ENCODE data around the gene LRRFIP1.
A peak's percentile ranks its signal among the peaks of the same experiment; 100 is the strongest.

LRRFIP1 gene

DNA sequence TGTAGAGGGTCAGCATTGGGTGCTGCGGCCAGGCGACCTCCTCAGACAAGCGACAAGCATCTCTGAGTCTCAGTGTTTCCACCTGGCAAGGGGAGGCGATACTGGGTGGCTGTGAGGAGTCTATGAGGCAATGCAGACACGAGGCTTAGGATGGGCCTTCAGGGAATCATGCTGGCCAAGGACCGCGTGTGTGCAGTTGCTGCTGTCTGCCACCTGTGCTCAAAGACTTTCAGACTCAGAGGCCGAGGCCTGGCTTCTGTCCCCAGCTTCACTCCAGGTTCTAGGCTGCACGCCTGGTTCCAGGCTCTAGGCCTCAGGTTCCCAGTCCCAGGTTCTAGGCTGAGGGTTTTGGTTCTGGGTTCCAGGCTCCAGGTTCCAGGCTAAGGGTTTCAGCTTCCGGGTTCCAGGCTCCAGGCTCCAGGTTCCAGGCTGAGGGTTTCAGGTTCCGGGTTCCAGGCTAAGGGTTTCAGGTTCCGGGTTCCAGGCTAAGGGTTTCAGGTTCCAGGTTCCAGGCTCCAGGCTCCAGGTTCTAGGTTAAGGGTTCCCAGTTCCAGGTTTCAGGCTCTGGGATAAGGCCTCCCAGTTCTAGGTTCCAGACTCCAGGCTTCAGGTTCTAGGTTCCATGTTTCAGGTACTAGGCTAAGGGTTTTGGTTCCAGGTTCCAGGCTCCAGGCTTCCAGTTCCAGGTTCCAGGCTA, 14.8 kb downstream of the LRRFIP1 start:
- DNase-seq, result no peak

DNA sequence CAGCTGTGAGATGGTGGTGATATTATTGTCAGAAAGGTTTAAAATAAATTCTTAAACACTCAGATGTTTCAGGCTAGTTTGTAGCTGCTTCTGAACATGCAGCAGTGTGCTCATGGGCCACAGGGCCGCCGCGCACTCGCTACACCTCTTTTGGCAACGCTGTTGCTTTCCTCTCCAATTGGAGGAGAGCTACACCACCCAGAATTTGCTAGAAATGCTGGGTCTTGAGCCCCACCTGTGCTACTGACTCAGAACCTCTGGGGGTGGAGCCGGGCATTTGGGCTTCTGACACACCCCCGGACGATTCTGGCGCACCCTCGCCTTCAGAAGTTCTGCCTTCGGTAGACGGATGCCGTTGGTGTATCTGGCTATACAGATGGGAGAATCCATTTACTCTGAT, 15.7 kb downstream of the LRRFIP1 start:
- DNase-seq, result no peak

DNA sequence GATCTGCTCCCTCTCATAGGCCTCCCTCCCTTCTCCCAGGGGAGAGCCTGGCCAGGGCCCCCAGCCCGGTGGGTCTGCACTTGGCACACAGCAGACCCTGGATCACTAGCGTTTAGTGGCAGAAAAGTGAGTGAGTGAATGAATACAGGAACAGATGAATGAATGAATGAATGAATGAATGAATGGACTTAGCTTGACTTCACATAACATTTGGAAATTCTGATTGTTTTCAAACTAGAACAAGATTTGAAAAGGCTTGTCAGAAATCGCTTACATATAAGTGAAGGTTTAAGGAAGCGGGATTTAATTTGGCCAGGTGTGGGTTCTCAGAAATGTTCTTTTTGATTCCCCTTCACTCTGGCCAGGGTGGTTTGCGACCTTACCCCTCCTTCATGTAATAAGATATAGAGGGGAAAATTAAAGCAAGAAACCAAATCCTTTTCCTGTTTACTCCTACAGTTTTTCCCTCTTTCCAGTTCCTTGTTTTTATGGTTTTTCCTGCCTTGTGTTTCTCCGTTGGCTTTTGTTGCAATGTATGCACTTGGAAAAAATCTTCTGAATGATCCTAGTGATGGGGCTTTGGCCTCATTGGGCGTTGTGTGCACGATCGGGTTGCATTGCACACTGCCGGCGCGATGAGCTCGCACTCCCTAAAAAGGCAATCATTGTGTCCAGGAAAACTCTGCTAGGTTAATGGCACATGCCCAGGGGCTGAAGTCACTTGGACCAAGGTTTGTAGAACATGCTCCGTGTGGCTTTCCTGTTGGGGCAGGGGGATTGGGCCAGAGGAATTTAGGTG, 16.4 kb downstream of the LRRFIP1 start:
- no peak for DNase-seq

DNA sequence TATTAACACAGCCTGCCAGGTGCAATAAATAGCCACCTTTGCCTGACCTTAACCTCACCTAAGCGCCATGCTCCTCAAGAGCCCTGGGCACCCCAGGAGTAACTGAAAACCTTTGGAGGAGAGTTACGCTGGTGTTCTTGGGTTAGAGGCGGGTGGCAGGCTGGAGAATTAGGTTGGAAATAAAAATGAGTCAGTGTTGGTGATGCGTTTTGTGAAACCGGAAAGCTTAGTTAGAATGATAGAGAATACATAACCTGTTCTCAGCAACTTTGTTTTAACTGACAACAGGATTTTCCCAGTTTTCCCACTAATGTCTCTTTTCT, 17.0 kb downstream of the LRRFIP1 start:
- DNase-seq, result no peak

DNA sequence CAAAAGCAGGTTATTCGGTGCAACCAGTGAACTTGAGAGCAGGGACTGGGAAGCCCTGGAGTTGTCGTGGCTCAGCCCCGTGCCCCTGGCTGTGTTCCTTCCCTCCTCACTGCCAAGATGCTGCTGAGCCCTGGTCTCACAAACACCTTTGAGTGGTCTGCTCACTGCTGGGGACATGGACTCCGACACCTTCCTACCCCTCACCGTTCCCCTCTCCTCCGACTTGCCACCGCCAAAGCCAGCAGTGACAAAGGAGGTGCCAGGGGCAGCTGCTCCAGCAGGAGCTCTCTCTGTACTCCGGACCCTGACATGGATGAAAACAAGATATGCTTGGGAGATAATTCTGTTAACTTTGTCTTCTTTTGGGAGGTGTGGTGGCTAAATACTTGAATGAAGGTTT, 17.9 kb downstream of the LRRFIP1 start:
- no peak for DNase-seq

DNA sequence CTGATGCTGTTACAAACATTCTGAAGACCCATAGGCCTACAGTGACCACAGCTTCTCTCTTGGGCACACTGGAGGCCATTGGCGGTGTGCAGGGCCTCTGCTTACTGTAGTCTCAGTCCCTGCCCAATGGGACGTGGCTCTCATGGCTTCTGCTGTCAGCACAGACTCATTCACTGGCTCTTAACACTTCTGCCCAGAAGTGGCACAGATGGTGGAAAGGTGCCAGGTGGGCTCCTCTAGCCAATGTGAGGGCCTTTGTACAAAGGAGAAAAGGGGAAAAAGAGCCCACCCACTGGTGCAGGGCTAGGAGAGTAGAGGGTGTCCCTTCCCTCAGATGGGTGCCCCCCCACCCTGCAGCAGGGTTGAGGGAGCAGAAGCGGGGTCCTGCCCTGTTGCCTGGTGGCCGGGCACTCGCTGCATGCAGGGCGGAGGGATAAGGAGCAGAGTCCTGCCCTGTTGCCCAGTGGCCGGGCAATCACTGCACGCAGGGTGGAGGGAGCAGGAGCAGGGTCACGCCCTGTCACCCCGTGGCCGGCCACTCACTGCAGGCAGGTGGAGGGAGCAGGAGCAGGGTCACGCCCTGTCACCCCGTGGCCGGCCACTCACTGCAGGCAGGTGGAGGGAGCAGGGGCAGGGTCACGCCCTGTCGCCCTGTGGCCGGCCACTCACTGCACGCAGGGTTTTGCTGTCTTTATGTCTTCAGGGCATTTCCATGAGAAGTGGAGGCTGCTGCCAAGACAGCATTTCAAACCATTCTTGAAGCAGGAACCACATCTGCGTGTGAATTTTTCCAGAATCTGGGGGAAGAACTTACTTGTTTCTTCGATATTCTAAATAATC, 20.0 kb downstream of the LRRFIP1 start:
- no peak for DNase-seq

DNA sequence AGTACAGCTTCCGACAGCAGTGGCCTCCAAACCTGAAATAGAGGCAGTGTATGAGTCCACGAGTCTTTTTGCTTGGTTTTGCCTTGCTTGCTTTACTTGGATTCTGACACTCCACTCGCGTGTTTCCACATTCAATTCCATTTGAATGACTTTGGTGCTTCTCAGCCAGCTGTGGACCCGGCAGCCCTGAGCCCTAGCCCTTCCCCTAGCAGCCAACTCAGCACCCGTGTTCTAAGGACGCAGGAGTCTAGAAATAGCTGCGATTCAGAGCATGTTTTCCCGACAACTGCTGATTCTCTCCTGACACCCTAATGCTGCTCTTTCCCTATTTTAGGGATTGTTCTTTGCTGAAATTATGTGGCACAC, 20.6 kb downstream of the LRRFIP1 start:
- no peak for DNase-seq

DNA sequence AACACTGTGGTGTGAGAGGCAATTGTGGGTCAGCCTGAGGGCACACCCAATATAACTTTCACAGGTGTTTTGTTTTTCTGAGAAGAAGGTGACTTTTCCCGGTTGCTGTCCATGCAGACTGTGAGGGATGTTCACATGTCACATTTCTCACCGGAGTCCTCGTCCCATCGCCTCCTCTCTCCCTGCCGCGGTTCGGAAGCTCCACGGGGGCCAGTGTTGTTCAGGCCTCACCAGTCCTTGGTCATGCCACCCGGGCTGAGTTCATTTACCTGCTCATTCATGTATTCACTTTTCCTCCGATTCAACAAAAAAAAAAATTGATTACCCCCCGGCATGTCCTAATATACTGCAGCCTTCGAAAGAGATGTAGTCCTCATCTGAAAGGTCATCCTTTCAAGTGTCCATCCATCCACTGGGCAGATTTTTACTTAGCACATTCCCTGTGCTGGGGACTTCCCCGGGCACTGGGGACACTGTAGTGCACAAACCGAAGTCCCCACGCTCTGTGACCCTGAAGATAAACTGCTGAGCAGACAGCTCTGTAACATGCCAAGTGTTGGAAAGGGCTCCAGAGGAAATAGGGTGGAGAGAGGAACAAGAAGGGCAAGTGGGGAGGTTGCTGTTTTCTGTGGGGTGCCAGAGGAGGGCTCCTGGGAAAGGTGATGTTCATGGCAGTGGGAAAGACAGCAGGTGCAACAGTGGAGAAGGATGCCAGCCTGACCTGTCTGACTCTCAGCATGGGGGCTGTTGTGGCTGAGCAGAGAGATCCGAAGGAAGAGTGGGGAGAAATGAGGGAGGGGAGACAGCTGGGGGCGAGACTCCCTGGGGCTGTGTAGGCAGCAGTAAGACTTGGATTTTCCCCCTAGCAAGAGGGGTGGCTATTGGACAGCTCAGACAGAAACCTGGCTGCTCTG, 22.4 kb downstream of the LRRFIP1 start:
- DNase-seq, result no peak

DNA sequence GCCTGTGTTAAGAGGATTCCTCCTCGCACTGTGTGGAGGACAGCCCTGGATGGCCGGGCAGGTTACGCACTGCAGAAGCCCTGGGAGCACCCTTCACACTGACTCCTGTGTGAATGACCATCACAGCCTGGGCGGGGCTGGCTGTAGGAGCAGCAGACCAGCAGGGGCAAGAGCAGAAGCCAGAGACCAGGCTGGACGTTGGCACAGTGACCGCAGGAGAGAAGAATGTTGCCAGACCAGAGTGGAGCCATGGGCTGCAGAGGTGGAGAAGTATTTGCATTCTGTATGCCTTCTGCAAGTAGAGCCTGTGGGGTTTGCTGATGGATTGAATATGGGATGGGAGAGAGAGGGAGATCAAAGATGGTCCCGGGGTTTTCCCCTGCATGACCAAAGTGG, 23.1 kb downstream of the LRRFIP1 start:
- DNase-seq, result no peak

DNA sequence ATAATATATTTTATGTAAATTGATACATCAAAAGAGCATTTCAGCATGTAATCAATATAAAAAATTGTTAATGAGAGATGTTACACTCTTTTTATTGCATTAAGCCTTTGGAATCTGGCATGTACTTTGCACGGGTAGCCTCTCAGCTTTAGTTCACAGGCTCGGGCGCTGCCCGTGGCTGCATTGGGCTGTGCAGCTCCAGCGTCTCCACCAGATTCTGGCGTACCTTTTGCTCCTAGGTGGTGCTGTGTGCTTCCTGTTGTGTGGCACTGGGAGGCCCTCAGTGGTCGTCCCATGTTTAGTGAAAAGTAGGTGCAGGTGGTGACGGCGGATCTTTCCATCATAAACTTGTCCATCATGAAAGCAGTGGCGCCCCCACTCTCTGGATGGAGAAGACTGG, 24.4 kb downstream of the LRRFIP1 start:
- no peak for DNase-seq

DNA sequence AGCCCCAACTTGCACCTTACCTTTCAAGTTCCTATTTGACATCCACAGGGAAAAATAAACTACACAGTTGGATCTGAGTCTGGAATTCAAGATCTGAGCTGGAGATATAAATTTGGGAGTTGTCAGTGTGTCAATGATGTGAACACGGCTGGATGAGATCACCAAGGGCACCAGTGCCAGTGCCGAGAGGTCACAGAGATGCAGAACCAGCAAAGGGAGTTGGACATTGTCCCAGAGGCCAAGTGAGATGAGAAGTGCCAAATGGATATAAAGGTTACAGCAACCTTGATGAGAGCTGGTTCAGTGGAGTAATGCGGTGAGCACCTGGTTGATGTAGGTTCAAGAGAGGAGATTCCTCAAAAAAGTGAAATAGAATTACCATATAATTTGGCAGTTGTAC, 24.8 kb downstream of the LRRFIP1 start:
- DNase-seq, result no peak

DNA sequence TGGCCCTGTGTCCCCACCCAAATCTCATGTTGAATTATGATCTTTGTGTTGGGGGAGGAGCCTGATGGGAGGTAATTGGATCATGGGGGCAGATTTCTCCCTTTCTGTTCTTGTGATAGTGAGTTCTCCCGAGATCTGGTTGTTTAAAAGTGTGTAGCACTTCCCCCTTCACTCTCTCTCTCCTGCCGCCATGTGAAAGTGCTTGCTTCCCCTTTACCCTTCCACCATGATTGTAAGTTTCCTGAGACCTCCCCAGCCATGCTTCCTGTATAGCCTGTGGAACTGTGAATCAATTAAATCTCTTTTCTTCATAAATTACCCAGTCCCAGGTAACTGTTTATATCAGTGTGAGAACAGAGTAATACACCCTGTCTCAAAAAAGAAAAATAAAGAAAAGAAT, 25.5 kb downstream of the LRRFIP1 start:
- DNase-seq, result no peak

DNA sequence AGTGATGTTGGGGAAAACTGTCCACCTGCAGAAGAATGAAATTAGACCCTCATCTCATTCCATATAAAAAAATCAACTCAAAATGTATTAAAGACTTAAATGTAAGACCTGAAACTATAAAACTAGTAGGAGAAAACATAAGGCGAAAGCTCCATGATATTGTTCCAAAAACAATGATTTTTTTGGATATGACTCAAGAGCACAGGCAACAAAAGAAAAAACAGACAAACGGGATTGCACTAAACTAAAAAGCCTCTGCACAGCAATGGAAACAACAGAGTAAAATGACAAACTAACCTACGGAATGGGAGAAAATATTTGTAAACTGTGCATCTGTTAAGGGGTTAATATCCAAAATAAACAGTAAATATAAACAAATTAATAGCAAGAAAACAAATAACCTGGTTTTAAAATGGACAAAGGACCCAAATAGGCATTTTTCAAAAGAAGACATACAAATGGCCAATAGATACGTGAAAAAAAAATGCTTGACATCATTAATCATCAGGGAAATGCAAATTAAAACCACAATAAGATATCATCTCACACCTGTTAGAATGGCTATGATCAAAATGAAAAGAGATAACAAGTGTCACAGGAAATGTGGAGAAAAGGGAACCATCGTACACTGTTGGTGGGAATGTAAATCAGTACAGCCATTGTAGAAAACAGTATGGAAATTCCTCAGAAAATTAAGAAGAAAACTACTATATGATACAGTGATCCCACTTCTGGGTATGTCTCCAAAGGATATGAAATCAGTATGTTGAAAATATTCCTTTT, 26.6 kb downstream of the LRRFIP1 start:
- DNase-seq, result no peak

DNA sequence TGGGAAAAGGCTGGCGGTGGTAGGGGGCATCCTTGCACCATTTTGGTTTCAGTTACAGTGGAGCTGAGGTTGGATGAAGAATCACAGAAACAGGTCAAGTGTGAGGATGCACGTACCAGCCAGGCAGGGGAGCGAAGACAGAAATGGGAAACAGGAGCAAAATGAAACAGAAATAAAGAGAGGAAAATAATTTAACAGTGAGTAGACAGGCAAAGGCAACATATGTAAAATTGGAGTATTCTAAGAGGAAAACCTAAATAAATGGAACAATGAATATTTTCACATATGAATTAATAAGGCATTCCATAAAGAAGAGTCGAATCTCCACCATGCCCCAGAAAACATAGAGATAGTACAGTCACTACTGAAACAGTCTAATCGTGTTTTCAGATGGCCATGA, 29.7 kb downstream of the LRRFIP1 start:
- no peak for DNase-seq

DNA sequence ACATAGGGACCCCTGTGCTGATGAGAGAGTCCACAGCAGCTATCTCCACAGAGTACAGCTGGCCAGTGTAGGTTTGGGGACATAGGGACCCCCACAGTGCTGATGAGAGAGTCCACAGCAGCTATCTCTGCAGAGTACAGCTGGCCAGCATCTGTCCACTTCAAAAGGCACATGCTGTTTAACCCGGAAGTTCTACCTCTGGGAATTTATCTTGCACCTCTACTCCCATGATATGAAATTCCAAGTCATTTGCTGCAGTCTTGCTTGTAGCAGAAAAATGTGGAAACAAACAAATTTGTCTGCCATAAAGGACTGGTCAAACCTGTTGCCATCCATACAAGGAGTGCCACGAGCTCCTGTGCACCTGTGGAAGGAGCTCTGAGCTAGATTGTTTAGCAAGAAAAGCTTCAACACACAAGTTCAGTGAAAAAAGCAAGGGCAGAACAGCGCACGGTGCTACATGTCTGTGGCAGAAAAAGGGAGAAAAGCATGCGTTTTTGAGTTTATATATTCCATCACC, 33.1 kb downstream of the LRRFIP1 start:
- DNase-seq, result no peak

DNA sequence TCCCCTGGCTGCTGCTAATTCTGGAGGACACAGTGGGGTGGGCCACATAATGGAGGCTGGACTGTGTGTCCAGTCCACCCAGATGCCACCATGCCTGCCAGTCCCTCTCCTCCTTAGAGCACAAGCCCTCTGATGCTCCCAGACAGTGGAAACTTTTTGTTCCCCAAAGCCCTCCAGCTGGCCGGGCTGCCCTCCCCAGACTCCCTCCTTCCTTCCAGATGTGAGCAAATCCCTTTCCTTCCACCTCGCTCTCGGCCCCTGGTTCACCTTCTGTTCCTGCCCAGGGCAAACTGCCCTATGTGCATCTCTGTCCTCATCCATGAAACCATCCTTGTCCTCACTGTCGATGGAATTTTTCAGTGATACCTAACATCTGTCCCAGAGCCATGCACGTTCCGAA, 33.9 kb downstream of the LRRFIP1 start:
- DNase-seq, result no peak

DNA sequence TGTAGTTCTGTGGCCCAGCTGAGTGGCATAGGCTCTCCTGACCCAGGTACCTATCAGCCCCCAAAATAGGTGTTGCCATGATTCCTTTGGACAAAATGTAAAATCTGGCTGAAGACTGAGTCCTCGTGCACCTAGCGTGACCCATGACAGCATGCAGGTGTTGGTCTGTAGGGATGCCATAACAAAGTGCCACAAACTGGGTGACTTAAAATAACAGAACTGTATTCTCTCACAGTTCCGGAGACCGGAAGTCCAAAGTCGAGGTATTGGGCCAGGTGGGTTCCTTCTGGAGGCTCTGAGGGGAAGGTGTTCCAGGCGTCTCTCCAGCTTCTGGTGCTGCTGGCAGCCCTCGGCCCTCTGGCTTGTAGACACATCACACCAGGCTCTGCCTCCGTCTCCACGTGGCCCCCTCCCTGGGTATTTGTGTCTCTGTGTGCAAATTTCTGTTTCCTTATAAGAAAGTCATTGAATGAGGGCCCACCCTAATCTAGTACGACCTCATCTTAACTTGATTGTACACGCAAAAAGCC, 34.5 kb downstream of the LRRFIP1 start:
- no peak for DNase-seq

DNA sequence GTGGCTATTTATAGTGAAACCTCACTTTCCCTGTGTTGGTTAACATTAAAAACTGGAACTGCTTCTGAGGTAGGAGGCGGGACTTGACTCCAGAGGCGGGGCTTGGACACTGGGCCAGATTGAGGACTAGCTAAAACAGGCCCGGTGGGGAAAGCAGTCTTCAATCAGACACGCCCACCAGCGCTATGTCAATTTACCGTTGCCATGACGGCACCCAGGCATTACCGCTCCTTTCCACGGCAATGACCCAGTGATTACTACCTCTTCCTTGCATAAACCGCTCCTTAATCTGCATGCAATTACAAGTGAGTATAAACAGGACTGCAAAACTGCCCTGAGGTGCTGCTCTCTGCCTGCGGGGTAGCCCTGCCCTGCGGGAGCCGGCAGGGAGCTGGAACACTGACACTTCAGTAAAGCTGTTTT, 35.3 kb downstream of the LRRFIP1 start:
- peak; percentile 44 for DNase-seq

DNA sequence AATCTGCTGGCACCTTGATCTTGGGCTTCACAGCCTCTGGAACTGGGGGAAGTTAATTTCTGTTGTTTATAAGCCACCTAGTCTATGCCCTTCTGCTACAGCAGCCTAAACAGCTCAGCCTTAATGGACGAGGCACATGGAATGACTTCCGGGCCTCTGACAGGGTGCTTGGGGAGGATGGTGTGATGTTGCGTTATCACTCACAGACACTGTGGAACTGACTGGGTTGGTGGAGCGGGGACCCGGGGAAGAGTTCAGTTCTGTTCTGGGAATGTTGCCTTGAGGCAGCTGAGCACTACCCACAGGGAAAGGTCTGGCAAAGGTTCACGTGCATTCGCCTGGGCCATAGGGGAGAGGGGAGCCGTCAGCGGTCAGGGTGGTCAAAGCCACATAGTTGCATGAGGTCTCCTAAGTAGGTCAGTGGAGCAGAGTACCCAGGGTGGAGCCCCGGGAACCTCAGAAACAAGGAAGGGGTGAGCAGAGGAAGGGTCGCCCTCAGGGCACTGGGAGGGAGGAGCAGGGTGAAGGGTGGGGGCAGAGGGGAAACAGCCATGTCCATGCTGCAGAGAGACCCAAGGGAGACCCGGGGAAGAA, 36.2 kb downstream of the LRRFIP1 start:
- no peak for DNase-seq

DNA sequence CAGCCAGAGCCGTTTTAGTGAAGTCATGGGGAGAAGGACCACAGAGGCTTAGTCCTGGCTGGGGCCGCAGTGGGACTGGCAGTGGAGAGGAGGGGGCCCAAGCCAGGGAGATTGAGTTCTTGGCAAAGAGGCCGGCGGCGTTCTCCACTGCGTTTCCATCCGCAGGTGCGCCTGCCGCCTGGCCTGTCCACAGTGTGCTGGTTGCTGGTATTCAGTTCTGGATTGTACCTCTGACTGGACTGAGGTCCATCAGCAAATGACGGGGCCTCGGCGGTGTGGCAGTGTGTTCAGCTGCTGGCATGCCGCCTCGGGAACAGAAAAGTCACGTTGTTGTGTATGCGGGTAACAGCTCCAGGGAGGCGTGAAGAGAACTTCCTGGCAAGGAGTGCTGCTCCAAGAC, 36.8 kb downstream of the LRRFIP1 start:
- DNase-seq, result no peak

DNA sequence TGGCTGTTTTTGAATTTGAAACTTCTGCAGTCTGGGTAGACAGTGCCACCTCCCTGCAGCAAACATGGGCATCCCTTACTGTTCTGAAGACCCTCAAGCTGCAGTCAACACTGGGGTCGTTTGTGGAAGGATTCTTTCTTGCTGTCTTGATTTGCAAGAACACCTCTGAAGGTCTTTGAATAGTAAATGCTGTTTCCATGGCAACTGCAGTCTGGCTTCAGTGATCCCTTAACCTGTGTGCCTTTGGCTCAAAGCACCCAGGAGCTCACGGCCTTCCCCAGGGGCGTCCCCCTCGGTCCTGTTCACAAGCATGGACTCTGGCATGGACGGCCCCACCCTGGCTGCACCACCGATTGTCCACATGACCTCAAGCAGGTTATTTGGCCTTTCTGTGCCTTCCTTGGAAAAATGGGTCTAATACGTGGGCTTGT, 38.3 kb downstream of the LRRFIP1 start:
- DNase-seq, result no peak

All from hematopoietic multipotent progenitor cell treated with erythropoietin and hydrocortisone succinate and interleukin-3 and kit ligand, for 8 days (in vitro differentiated cells).